ENCODE results near the gene HDAC7. TPM values are rescaled to one million over a fixed set of nuclear protein-coding genes. Genes with fewer than 3 reads are reported as not detected.
A peak's percentile ranks its signal among the peaks of the same experiment; 100 is the strongest.
"Not testable (repeated sequence)": the region's sequence is repeated elsewhere in the genome, so short reads cannot be mapped to it uniquely, and the experiment has no call there.

Gene HDAC7
- total and polyA plus RNA-seq, 4 donors = 3.5 to 14.7 (median 7.2) TPM

GRCh38 chr12:47811072-47811396 lies 8.7 kb downstream of the HDAC7 start:
- Histone ChIP-seq H3K27ac (ENCODE audit: low read depth in 1 of 2, low read length in 2 of 2) (peak overlapping the region; percentile 48 to 93), H3K4me1 (ENCODE audit: control insufficient read depth in 4 of 4, insufficient read depth in 4 of 4, low read length in 3 of 4) (peaks cover 2 to 25% (median 7%) of the 10 kb centered on the region in 4 donors), H3K9ac (ENCODE audit: low read depth in 1 of 2, low read length in 2 of 2) (no peak overlapping the region), H3K36me3 (ENCODE audit: control insufficient read depth in 4 of 4, insufficient read depth in 3 of 4, low read depth in 1 of 4, low read length in 3 of 4) (no peaks in the 10 kb centered on the region), H3K4me3 (ENCODE audit: low read depth in 1 of 3, low read length in 3 of 3) (no peak overlapping the region), H3K9me3 (ENCODE audit: control insufficient read depth in 4 of 4, low read length in 3 of 4) (no peaks in the 10 kb centered on the region), H3K27me3 (ENCODE audit: control insufficient read depth in 4 of 4, insufficient read depth in 4 of 4, low read length in 3 of 4) (no peaks in the 10 kb centered on the region)
- DNase-seq (ENCODE audit: low spot score) = no peak
- 78% methylated on average over 2 of the region's 2 CpGs for WGBS
- TF ChIP-seq TAF1 (conservative IDR thresholded peaks at IDR 0.05) (no peak), RXRA (IDR thresholded peaks at IDR 0.05) (no peak), FOXA2 (IDR thresholded peaks at IDR 0.05) (no peak), ZBTB33 (IDR thresholded peaks at IDR 0.05) (no peak), RAD21 (IDR thresholded peaks at IDR 0.05) (no peak), CTCF (IDR thresholded peaks at IDR 0.05; ENCODE audit: low read depth, low read length, missing input control) (no peak), GABPA (IDR thresholded peaks at IDR 0.05 in 1 of 2, conservative IDR thresholded peaks at IDR 0.05 in 1 of 2) (no peak), FOXA1 (IDR thresholded peaks at IDR 0.05) (no peak), MAX (IDR thresholded peaks at IDR 0.05) (no peak), NR2F2 (IDR thresholded peaks at IDR 0.05) (no peak), JUND (IDR thresholded peaks at IDR 0.05) (no peak), HNF4G (IDR thresholded peaks at IDR 0.05) (no peak), REST (IDR thresholded peaks at IDR 0.05) (no peak), ATF3 (IDR thresholded peaks at IDR 0.05) (no peak), EGR1 (IDR thresholded peaks at IDR 0.05; ENCODE audit: low read depth in 2 of 2) (no peak), YY1 (IDR thresholded peaks at IDR 0.05) (no peak), HNF4A (conservative IDR thresholded peaks at IDR 0.05) (no peak), SP1 (IDR thresholded peaks at IDR 0.05) (no peak)

GRCh38 chr12:47809518-47809917 lies 10.2 kb downstream of the HDAC7 start:
- 92% methylated on average over 9 of the region's 9 CpGs for WGBS
- H3K36me3 ChIP-seq (ENCODE audit: control insufficient read depth in 4 of 4, insufficient read depth in 3 of 4, low read depth in 1 of 4, low read length in 3 of 4) = not testable (repeated sequence)
- peaks cover 2 to 25% (median 7%) of the 10 kb centered on the region in 4 donors for H3K4me1 ChIP-seq (ENCODE audit: control insufficient read depth in 4 of 4, insufficient read depth in 4 of 4, low read length in 3 of 4)

More at GRCh38 chr12:47809518-47809917, 10.2 kb downstream of the HDAC7 start:
- not testable (repeated sequence) for DNase-seq (ENCODE audit: low spot score); H3K27ac ChIP-seq (ENCODE audit: low read depth in 1 of 2, low read length in 2 of 2); H3K9me3 ChIP-seq (ENCODE audit: control insufficient read depth in 4 of 4, low read length in 3 of 4); H3K9ac ChIP-seq (ENCODE audit: low read depth in 1 of 2, low read length in 2 of 2); H3K4me3 ChIP-seq (ENCODE audit: low read depth in 1 of 3, low read length in 3 of 3); H3K27me3 ChIP-seq (ENCODE audit: control insufficient read depth in 4 of 4, insufficient read depth in 4 of 4, low read length in 3 of 4)

Data from liver (tissue), 9 donors.